GM21619 (cell line): ENCODE results near the gene RBSN.

Experiments used
- ATAC-seq: cut with Tn5 transposase; IDR thresholded peaks from one replicate; pipeline ENCODE4 v1.9.1; 2021; ENCODE audit not compliant: unreplicated experiment

Gene RBSN

GRCh38 chr3:15063656-15064286 lies 35.2 kb downstream of the RBSN start:
- ATAC-seq: no peak

- no peak for ATAC-seq
Observed at GRCh38 chr3:15063238-15063637, 35.7 kb downstream of the RBSN start.

- no peak for ATAC-seq
Observed at GRCh38 chr3:15060029-15060428, 38.9 kb downstream of the RBSN start.

- no peak for ATAC-seq
Observed at GRCh38 chr3:15056676-15057404, 42.1 kb downstream of the RBSN start.

GRCh38 chr3:15055019-15055557 lies 43.9 kb downstream of the RBSN start:
- peak; percentile 49 for ATAC-seq

GRCh38 chr3:15053541-15053940 lies 45.4 kb downstream of the RBSN start:
- no peak for ATAC-seq

GRCh38 chr3:15052335-15053242 lies 46.4 kb downstream of the RBSN start:
- ATAC-seq: no peak

- ATAC-seq: peak; percentile 59
Observed at GRCh38 chr3:15051531-15051930, 47.4 kb downstream of the RBSN start.

GRCh38 chr3:15050405-15051092 lies 48.4 kb downstream of the RBSN start:
- peak; percentile 72 for ATAC-seq

GRCh38 chr3:15049584-15049983 lies 49.4 kb downstream of the RBSN start:
- no peak for ATAC-seq

GRCh38 chr3:15045667-15046066 lies 53.3 kb downstream of the RBSN start:
- no peak for ATAC-seq

- no peak for ATAC-seq
Observed at GRCh38 chr3:15044326-15044725, 54.6 kb downstream of the RBSN start.

GRCh38 chr3:15043408-15044171 lies 55.4 kb downstream of the RBSN start:
- no peak for ATAC-seq

- no peak for ATAC-seq
Observed at GRCh38 chr3:15042936-15043335, 56.0 kb downstream of the RBSN start.

- no peak for ATAC-seq
Observed at GRCh38 chr3:15041950-15042349, 57.0 kb downstream of the RBSN start.

- ATAC-seq: no peak
Observed at GRCh38 chr3:15040844-15041243, 58.1 kb downstream of the RBSN start.

GRCh38 chr3:15038306-15038705 lies 60.6 kb downstream of the RBSN start:
- ATAC-seq: no peak

GRCh38 chr3:15033103-15033502 lies 65.8 kb downstream of the RBSN start:
- ATAC-seq: no peak

GRCh38 chr3:15032650-15033049 lies 66.3 kb downstream of the RBSN start:
- no peak for ATAC-seq

- ATAC-seq: no peak
Observed at GRCh38 chr3:15029625-15030024, 69.3 kb downstream of the RBSN start.
